ENCODE results near the gene RPL7A. TPM values are rescaled to one million over a fixed set of nuclear protein-coding genes. Genes with fewer than 3 reads are reported as not detected.

The RPL7A gene
- total and polyA plus RNA-seq, 2 donors (not counting 3 experiments of a cell fraction or from before 2014, with no cell fraction given): 2,112 to 2,329 TPM

GRCh38 chr9:133367221-133367620 lies 19.2 kb downstream of the RPL7A start:
- Histone ChIP-seq H3K9ac (replicated peaks; ENCODE audit: extremely low read depth, insufficient read depth, low read length) (no peak overlapping the region), H3K4me2 (ENCODE audit: insufficient read depth, low read length) (no peak overlapping the region), H3K36me3 (ENCODE audit: control insufficient read depth in 2 of 2, extremely low read depth in 1 of 2, insufficient read depth in 2 of 2, low read length in 2 of 2) (peaks cover 25 to 64% of the 10 kb centered on the region in 2 experiments), H3K27ac (ENCODE audit: insufficient read depth, low read depth, low read length) (no peak overlapping the region), H3K27me3 (ENCODE audit: control insufficient read depth in 2 of 2, insufficient read depth in 2 of 2, low read length in 2 of 2) (no peaks in the 10 kb centered on the region), H4K20me1 (replicated peaks; ENCODE audit: control insufficient read depth, extremely low read depth, insufficient read depth, low read length) (no peaks in the 10 kb centered on the region), H3K9me1 (replicated peaks; ENCODE audit: control insufficient read depth, extremely low read depth, insufficient read depth, low read length) (no peaks in the 10 kb centered on the region), H3K4me1 (ENCODE audit: control insufficient read depth, extremely low read depth, insufficient read depth, low read length) (peaks cover 15% of the 10 kb centered on the region), H3K79me2 (ENCODE audit: control insufficient read depth, insufficient read depth, low read length) (peaks cover 75% of the 10 kb centered on the region), H3K4me3 (replicated peaks in 1 of 3; ENCODE audit: insufficient read depth in 1 of 3, low read depth in 1 of 3, low read length in 3 of 3) (no peak overlapping the region), H2AFZ (ENCODE audit: low read depth, low read length) (no peak overlapping the region), H3K9me3 (replicated peaks; ENCODE audit: control insufficient read depth, insufficient read depth, low read length) (no peaks in the 10 kb centered on the region)
- DNase-seq (ENCODE audit: low read depth, low spot score): no peak
- ChIA-PET CTCF (no interaction called here), POLR2A (no interaction called here)
- TF ChIP-seq JUN (IDR thresholded peaks at IDR 0.05; ENCODE audit: borderline replicate concordance, insufficient read depth, insufficient read length, low read depth): no peak
- no peak for TF ChIP-seq POLR2A (IDR thresholded peaks at IDR 0.05; ENCODE audit: low read depth, low read length)
- TF ChIP-seq POLR2AphosphoS5 (IDR thresholded peaks at IDR 0.05; ENCODE audit: insufficient read depth, low read depth, low read length): no peak
- no peak for TF ChIP-seq EZH2 (IDR thresholded peaks at IDR 0.05; ENCODE audit: borderline replicate concordance, low read depth, low read length, severe bottlenecking)
- TF ChIP-seq GATA2 (IDR thresholded peaks at IDR 0.05; ENCODE audit: insufficient read depth, insufficient read length, low read depth, low read length): no peak
- TF ChIP-seq FOS (IDR thresholded peaks at IDR 0.05; ENCODE audit: borderline replicate concordance, insufficient read depth, low read length): no peak
- no peak for TF ChIP-seq MAX (IDR thresholded peaks at IDR 0.05; ENCODE audit: insufficient read depth, insufficient read length)
- no peak for TF ChIP-seq MYC (IDR thresholded peaks at IDR 0.05; ENCODE audit: low read depth, low read length)
- TF ChIP-seq, protein P1, sequence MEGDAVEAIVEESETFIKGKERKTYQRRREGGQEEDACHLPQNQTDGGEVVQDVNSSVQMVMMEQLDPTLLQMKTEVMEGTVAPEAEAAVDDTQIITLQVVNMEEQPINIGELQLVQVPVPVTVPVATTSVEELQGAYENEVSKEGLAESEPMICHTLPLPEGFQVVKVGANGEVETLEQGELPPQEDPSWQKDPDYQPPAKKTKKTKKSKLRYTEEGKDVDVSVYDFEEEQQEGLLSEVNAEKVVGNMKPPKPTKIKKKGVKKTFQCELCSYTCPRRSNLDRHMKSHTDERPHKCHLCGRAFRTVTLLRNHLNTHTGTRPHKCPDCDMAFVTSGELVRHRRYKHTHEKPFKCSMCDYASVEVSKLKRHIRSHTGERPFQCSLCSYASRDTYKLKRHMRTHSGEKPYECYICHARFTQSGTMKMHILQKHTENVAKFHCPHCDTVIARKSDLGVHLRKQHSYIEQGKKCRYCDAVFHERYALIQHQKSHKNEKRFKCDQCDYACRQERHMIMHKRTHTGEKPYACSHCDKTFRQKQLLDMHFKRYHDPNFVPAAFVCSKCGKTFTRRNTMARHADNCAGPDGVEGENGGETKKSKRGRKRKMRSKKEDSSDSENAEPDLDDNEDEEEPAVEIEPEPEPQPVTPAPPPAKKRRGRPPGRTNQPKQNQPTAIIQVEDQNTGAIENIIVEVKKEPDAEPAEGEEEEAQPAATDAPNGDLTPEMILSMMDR (IDR thresholded peaks at IDR 0.05; ENCODE audit: extremely low read depth in 1 of 2, insufficient read depth in 1 of 2, low read depth in 1 of 2, low read length in 2 of 2): no peak
- dilution Hi-C loops (cut with MboI; ENCODE audit: extremely low pct_ligation_motif_present, low sequenced_read_pairs): no loop called here
- intact Hi-C loops (cut with micrococcal nuclease): no loop called here
- BruUV-seq (replicated peaks): no TSS peak
- no peak for FAIRE-seq
